Vagina (tissue), 2 donors: Measurements from ENCODE around the gene FAM72C.
"Not testable (repeated sequence)": the region's sequence is repeated elsewhere in the genome, so short reads cannot be mapped to it uniquely, and the experiment has no call there.

Source experiments
- POLR2A ChIP-seq, 2 donors: fragments of 450-650 bp; IDR thresholded peaks; one replicate each; pipeline ENCODE4 v1.6.1; 2017; ENCODE audit warnings: antibody characterized with exemption in 2 of 2, mild to moderate bottlenecking in 2 of 2, moderate library complexity in 2 of 2
- POLR2AphosphoS5 ChIP-seq, 2 donors: sonication (generic); formaldehyde crosslinking; IDR thresholded peaks; one replicate each; pipeline ENCODE4 v1.9.0; 2017; ENCODE audit warnings: antibody characterized with exemption in 2 of 2, mild to moderate bottlenecking in 2 of 2, low read depth in 1 of 2; ENCODE audit not compliant: insufficient read depth in 1 of 2
- TF ChIP-seq, protein P1 (sequence below), 3 experiments: fragments of 450-650 bp in 2 of 3; fragments of 200-600 bp in 1 of 3; sonication (generic) in 1 of 3; IDR thresholded peaks; one replicate each; pipeline ENCODE4 v1.5.1; 2017 to 2019; ENCODE audit warnings: antibody characterized with exemption in 3 of 3, mild to moderate bottlenecking in 2 of 3, moderate library complexity in 2 of 3

DNA sequence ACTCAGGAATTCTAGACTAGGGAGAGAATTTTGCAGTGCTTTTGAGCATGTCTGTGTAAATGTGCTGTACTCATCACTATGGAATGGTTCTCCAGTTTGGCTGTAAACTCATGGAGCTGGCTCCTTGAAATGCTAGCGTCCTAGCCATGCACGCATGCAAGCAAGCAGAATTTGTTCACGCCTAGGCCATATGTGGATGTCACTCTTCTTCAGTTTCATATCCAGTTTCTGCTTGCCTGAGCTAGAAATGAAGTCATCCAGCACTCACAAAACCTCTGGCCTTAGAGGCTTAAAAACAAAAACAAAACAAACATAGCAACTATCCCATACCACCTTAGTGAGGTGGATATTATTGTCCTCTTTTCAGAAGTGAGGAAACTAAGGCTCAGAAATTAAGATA, 37.6 kb upstream of the FAM72C start:
- TF ChIP-seq, protein P1, sequence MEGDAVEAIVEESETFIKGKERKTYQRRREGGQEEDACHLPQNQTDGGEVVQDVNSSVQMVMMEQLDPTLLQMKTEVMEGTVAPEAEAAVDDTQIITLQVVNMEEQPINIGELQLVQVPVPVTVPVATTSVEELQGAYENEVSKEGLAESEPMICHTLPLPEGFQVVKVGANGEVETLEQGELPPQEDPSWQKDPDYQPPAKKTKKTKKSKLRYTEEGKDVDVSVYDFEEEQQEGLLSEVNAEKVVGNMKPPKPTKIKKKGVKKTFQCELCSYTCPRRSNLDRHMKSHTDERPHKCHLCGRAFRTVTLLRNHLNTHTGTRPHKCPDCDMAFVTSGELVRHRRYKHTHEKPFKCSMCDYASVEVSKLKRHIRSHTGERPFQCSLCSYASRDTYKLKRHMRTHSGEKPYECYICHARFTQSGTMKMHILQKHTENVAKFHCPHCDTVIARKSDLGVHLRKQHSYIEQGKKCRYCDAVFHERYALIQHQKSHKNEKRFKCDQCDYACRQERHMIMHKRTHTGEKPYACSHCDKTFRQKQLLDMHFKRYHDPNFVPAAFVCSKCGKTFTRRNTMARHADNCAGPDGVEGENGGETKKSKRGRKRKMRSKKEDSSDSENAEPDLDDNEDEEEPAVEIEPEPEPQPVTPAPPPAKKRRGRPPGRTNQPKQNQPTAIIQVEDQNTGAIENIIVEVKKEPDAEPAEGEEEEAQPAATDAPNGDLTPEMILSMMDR (IDR thresholded peaks at IDR 0.05): not testable (repeated sequence)
- TF ChIP-seq POLR2A (IDR thresholded peaks at IDR 0.05); POLR2AphosphoS5 (IDR thresholded peaks at IDR 0.05; ENCODE audit: insufficient read depth in 1 of 2, low read depth in 1 of 2): not testable (repeated sequence)
